MM.1S (cell line): Measurements from ENCODE around the gene LOXHD1.

ENCODE experiments used
- DNase-seq: peaks from one replicate; pipeline ENCODE4 v3.0.0-alpha.2; 2015
- H2AFZ ChIP-seq: fragments of 300-600 bp; sonication (generic); 2 replicates; pipeline ENCODE4 v1.6.0; 2016; ENCODE audit warnings: antibody characterized with exemption, low read length
- H3F3A ChIP-seq: fragments of 300-600 bp; sonication (generic); 2 replicates; pipeline ENCODE4 v1.6.1; 2016; ENCODE audit warnings: mild to moderate bottlenecking, antibody characterized with exemption, low read length, moderate library complexity, mixed read lengths; ENCODE audit not compliant: insufficient read depth
- H3K27ac ChIP-seq: fragments of 300-600 bp; sonication (generic); 2 replicates; pipeline ENCODE4 v1.5.1; 2016; ENCODE audit warnings: mild to moderate bottlenecking, low read length
- H3K27me3 ChIP-seq: fragments of 300-600 bp; sonication (generic); replicated peaks from 2 replicates; pipeline ENCODE4 v1.6.0; 2016; ENCODE audit warnings: low read length; ENCODE audit not compliant: insufficient read depth
- H3K36me3 ChIP-seq: fragments of 300-600 bp; sonication (generic); replicated peaks from 2 replicates; pipeline ENCODE4 v1.6.1; 2016; ENCODE audit warnings: mild to moderate bottlenecking, low read length, mixed read lengths; ENCODE audit not compliant: insufficient read depth
- H3K4me1 ChIP-seq: fragments of 300-600 bp; sonication (generic); 2 replicates; pipeline ENCODE4 v1.6.1; 2016; ENCODE audit warnings: low read length, mixed read lengths
- H3K4me2 ChIP-seq: fragments of 300-600 bp; sonication (generic); 2 replicates; pipeline ENCODE4 v1.6.0; 2016; ENCODE audit warnings: low read depth, low read length
- H3K4me3 ChIP-seq: fragments of 300-600 bp; sonication (generic); 2 replicates; pipeline ENCODE4 v1.5.1; 2016; ENCODE audit warnings: low read length, mixed read lengths
- H3K79me2 ChIP-seq: fragments of 300-600 bp; sonication (generic); 2 replicates; pipeline ENCODE4 v1.6.1; 2016; ENCODE audit warnings: mixed run types, low read length, mixed read lengths
- H3K9ac ChIP-seq: fragments of 300-600 bp; sonication (generic); 2 replicates; pipeline ENCODE4 v1.6.1; 2016; ENCODE audit warnings: low read length, mixed read lengths
- H3K9me2 ChIP-seq: fragments of 300-600 bp; sonication (generic); replicated peaks from 2 replicates; pipeline ENCODE4 v1.6.1; 2016; ENCODE audit warnings: mild to moderate bottlenecking, low read length, mixed read lengths; ENCODE audit not compliant: insufficient read depth
- H3K9me3 ChIP-seq: fragments of 300-600 bp; sonication (generic); replicated peaks from 2 replicates; pipeline ENCODE4 v1.6.1; 2016; ENCODE audit warnings: mild to moderate bottlenecking, low read length, mixed read lengths; ENCODE audit not compliant: insufficient read depth
- H4K20me1 ChIP-seq: fragments of 300-600 bp; sonication (generic); 2 replicates; pipeline ENCODE4 v1.6.1; 2016; ENCODE audit warnings: mild to moderate bottlenecking, low read length, moderate library complexity, mixed read lengths; ENCODE audit not compliant: insufficient read depth
- EZH2 ChIP-seq: fragments of 300-600 bp; sonication (generic); optimal IDR thresholded peaks from 2 replicates; pipeline ENCODE3; 2017; ENCODE audit warnings: low read depth, mild to moderate bottlenecking, antibody characterized with exemption, low read length, mixed read lengths
- EZH2phosphoT487 ChIP-seq: fragments of 300-600 bp; sonication (generic); IDR thresholded peaks from 2 replicates; pipeline ENCODE4 v1.6.1; 2018; ENCODE audit warnings: antibody characterized with exemption, low read length
- TF ChIP-seq, protein P1 (sequence below): fragments of 300-600 bp; sonication (generic); IDR thresholded peaks from 2 replicates; pipeline ENCODE4 v1.5.1; 2016; ENCODE audit warnings: antibody characterized with exemption, low read length, mixed read lengths

LOXHD1 gene

DNA sequence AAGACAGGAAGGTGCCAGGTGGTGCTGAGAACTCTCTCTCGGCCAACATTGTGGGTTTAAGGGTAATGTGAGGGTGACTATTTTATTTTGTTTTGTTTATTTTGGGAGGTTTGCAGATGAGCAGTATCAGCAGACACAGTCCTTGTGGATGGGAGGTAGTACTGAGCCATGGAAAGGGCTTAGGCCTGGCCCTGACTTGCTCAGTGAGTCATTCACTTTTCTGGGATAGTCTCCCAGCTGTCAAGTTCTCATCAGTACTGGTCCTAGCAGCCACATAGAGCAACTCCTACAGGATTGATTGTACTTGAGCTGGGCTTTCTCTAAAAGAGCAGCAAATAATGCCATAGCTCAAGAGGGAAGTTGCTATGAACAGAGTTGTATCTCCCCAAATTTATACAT is 175.2 kb downstream of the LOXHD1 start:
- Histone ChIP-seq H3F3A (no peaks in the 10 kb centered on the region), H4K20me1 (no peaks in the 10 kb centered on the region), H3K4me1 (0 out of 2 replicates have a peak, but pooled peaks cover 6% of the 10 kb centered on the region), H3K4me3 (no peak overlapping the region), H3K27ac (no peak overlapping the region), H3K9me3 (no peaks in the 10 kb centered on the region), H3K9me2 (no peaks in the 10 kb centered on the region), H3K9ac (no peak overlapping the region), H3K79me2 (no peaks in the 10 kb centered on the region), H2AFZ (no peak overlapping the region), H3K4me2 (no peak overlapping the region), H3K27me3 (no peaks in the 10 kb centered on the region), H3K36me3 (no peaks in the 10 kb centered on the region)
- no peak for DNase-seq
- TF ChIP-seq, protein P1, sequence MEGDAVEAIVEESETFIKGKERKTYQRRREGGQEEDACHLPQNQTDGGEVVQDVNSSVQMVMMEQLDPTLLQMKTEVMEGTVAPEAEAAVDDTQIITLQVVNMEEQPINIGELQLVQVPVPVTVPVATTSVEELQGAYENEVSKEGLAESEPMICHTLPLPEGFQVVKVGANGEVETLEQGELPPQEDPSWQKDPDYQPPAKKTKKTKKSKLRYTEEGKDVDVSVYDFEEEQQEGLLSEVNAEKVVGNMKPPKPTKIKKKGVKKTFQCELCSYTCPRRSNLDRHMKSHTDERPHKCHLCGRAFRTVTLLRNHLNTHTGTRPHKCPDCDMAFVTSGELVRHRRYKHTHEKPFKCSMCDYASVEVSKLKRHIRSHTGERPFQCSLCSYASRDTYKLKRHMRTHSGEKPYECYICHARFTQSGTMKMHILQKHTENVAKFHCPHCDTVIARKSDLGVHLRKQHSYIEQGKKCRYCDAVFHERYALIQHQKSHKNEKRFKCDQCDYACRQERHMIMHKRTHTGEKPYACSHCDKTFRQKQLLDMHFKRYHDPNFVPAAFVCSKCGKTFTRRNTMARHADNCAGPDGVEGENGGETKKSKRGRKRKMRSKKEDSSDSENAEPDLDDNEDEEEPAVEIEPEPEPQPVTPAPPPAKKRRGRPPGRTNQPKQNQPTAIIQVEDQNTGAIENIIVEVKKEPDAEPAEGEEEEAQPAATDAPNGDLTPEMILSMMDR = no peak
- no peak for TF ChIP-seq EZH2
- no peak for TF ChIP-seq EZH2phosphoT487

DNA sequence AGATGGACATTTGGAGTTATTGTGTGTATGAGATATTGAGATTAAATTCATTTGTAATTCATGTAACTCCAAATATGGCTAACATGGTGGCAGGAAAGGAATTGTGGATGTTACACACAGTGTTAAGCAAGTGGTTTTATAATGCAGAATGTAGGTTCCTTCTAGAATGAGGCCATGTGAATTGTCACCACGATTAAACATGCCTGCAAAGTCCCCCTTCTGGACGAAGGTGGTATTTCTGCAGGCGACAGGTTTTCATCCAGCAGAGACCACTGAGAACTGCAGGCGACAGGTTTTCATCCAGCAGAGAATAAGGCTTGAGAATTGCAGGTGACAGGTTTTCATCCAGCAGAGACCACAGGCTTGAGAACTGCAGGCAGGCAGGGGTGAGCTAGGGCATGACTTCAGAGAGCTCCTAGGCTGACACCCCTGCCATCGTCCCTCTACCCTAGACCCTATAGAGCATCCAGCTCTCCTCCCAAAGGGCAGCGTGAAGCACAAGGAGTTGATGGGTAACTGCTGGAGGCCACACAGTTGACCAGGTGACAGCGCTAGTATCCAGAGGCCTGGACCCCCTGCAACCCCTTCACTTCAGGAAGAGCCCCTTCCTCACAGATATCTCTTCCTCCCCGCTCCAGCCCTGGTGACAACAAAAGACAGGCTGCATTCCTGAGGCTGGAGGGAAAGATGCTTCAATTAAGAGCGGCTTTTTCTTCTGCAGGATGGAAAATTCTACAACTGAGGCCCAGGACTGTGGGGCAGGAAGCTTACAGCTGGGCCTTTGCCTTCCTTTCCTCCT is 175.8 kb downstream of the LOXHD1 start:
- no peak overlapping the region for H3K27ac ChIP-seq
- no peaks in the 10 kb centered on the region for H3K9me2 ChIP-seq
- DNase-seq = peak; percentile 43
- H3K4me2 ChIP-seq = no peak overlapping the region
- TF ChIP-seq EZH2phosphoT487 = no peak
- TF ChIP-seq, protein P1 = peak; percentile 82
- 0 out of 2 replicates have a peak, but pooled peaks cover 6% of the 10 kb centered on the region for H3K4me1 ChIP-seq
- no peak overlapping the region for H3K4me3 ChIP-seq
- no peaks in the 10 kb centered on the region for H3K79me2 ChIP-seq
- H3K27me3 ChIP-seq = no peaks in the 10 kb centered on the region
- no peaks in the 10 kb centered on the region for H3K36me3 ChIP-seq
- H3K9ac ChIP-seq = no peak overlapping the region
- H2AFZ ChIP-seq = no peak overlapping the region
- H4K20me1 ChIP-seq = no peaks in the 10 kb centered on the region
- no peaks in the 10 kb centered on the region for H3F3A ChIP-seq
- H3K9me3 ChIP-seq = no peaks in the 10 kb centered on the region

- Histone ChIP-seq H3K9me2 (no peaks in the 10 kb centered on the region), H3K9ac (no peak overlapping the region), H3K27me3 (no peaks in the 10 kb centered on the region), H3K4me3 (no peak overlapping the region), H3K36me3 (no peaks in the 10 kb centered on the region), H3F3A (no peaks in the 10 kb centered on the region), H3K4me2 (no peak overlapping the region), H2AFZ (no peak overlapping the region), H3K9me3 (no peaks in the 10 kb centered on the region), H4K20me1 (no peaks in the 10 kb centered on the region), H3K4me1 (peaks cover 11% of the 10 kb centered on the region), H3K27ac (no peak overlapping the region), H3K79me2 (no peaks in the 10 kb centered on the region)
- DNase-seq = no peak
- TF ChIP-seq EZH2 (no peak), EZH2phosphoT487 (no peak)
- TF ChIP-seq, protein P1 = no peak
Measured at GRCh38 chr18:46480226-46480625, 176.8 kb downstream of the LOXHD1 start.
